GM12892 (cell line): ENCODE results near the gene RTTN.

Experiments used
- POLR2A ChIP-seq: IDR thresholded peaks from 2 replicates; pipeline ENCODE4 v1.6.1; 2011; ENCODE audit warnings: low read depth, low read length, control low read depth
- POLR2AphosphoS5 ChIP-seq: IDR thresholded peaks from 2 replicates; pipeline ENCODE4 v1.6.1; 2011; ENCODE audit warnings: low read depth, low read length, control low read depth
- TAF1 ChIP-seq: IDR thresholded peaks from 2 replicates; pipeline ENCODE4 v1.6.1; 2011; ENCODE audit warnings: low read depth, mild to moderate bottlenecking, control low read depth, low read length, borderline replicate concordance

DNA sequence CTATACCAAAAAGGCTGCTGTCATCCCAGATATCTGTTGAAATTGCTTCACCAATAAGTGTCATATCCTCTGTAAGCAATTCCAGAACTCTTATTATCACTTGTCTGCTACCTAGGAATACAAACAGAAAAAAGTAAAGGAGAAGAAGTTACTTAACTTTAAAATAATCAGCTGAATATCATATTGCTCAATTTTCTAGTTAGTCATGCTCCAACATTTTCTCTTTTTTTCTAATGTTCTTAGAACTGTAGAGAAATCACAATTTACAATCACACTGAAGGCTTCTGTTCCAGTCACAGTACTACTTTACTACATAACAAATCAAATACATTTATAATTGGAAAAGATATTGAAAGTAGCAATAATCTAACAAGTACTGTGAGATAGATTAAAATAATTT, 17.4 kb downstream of the RTTN start:
- TF ChIP-seq POLR2AphosphoS5 (no peak), POLR2A (no peak), TAF1 (no peak)
